PC-9 (cell line): ENCODE measurements around the gene UHRF1.

Experiments used
- CTCF ChIP-seq: fragments of 200-600 bp; sonication (generic); conservative IDR thresholded peaks from 2 replicates; pipeline ENCODE4 v1.6.1; 2017; ENCODE audit warnings: mixed run types, antibody characterized with exemption, mild to moderate bottlenecking, moderate library complexity
- EZH2 ChIP-seq: fragments of 200-600 bp; sonication (generic); IDR thresholded peaks from 2 replicates; pipeline ENCODE4 v1.8.0; 2017; ENCODE audit warnings: antibody characterized with exemption, low read depth

- no peak for TF ChIP-seq CTCF
- TF ChIP-seq EZH2 = no peak
Measured at GRCh38 chr19:4952945-4953344, 43.6 kb downstream of the UHRF1 start.
